Neural cell (in vitro differentiated cells): ENCODE results near the gene FERMT3.

ENCODE experiments used
- CTCF ChIP-seq: fragments of 450-650 bp; IDR thresholded peaks from 2 replicates; pipeline ENCODE4 v1.5.1; 2014; ENCODE audit warnings: antibody characterized with exemption, mild to moderate bottlenecking, moderate library complexity; ENCODE audit not compliant: poor library complexity, severe bottlenecking
- EZH2 ChIP-seq: fragments of 200-600, 300-800 bp; shearing (Covaris generic), sonication (generic); IDR thresholded peaks from 2 replicates; pipeline ENCODE4 v1.6.1; 2014; ENCODE audit warnings: antibody characterized with exemption, low read length, borderline replicate concordance, mild to moderate bottlenecking; ENCODE audit not compliant: insufficient read depth, poor library complexity, severe bottlenecking
- MXI1 ChIP-seq: fragments of 450-650 bp; conservative IDR thresholded peaks from 2 replicates; pipeline ENCODE4 v1.6.1; 2014; ENCODE audit warnings: antibody characterized with exemption, mild to moderate bottlenecking; ENCODE audit not compliant: poor library complexity, severe bottlenecking
- TAF1 ChIP-seq: IDR thresholded peaks from 2 replicates; pipeline ENCODE4 v1.6.1; 2012; ENCODE audit warnings: low read depth

- TF ChIP-seq CTCF (no peak), TAF1 (no peak), MXI1 (no peak), EZH2 (no peak)
These were observed 47.8 kb downstream of the FERMT3 start for GRCh38 chr11:64254326-64254725.
